Measurements from ENCODE around the gene IL17D.

DNA sequence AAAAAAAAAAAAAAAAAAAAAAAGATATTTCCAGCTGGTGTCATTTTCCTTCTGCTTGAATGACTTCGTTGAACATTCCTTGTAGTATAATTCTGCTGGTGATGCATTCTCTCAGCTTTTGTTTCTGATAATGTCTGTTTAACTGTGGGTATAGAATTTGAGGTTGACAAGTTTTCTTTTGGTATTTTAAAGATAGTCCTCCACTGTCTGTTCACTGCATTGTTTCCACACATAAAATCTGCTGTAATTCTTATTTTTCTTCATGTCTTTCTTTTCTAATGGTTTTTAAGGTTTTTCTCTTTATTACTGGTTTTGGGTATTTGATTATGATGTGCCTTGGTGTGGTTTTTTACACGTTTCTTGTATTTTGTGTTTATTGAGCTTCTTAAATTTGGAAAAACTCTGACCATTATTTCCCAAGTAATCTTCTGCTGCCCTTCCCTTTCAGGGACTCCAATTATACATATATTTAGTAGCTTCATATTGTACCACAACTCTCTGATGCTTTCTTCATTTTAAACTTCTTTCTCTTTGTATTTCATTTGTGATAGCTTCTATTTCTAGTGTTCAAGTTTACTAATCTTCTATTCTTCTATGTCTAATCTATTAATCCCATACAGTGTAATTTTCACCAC lies 63.9 kb downstream of the IL17D start:
- no peak for TF ChIP-seq NRF1 (conservative IDR thresholded peaks at IDR 0.05; ENCODE audit: low read depth, low read length)
- TF ChIP-seq, protein P1, sequence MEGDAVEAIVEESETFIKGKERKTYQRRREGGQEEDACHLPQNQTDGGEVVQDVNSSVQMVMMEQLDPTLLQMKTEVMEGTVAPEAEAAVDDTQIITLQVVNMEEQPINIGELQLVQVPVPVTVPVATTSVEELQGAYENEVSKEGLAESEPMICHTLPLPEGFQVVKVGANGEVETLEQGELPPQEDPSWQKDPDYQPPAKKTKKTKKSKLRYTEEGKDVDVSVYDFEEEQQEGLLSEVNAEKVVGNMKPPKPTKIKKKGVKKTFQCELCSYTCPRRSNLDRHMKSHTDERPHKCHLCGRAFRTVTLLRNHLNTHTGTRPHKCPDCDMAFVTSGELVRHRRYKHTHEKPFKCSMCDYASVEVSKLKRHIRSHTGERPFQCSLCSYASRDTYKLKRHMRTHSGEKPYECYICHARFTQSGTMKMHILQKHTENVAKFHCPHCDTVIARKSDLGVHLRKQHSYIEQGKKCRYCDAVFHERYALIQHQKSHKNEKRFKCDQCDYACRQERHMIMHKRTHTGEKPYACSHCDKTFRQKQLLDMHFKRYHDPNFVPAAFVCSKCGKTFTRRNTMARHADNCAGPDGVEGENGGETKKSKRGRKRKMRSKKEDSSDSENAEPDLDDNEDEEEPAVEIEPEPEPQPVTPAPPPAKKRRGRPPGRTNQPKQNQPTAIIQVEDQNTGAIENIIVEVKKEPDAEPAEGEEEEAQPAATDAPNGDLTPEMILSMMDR (IDR thresholded peaks at IDR 0.05 in 2 of 3, conservative IDR thresholded peaks at IDR 0.05 in 1 of 3; ENCODE audit: control insufficient read depth in 2 of 3, extremely low read depth in 1 of 3, insufficient read depth in 1 of 3, low read depth in 3 of 3, low read length in 3 of 3) = no peak
